ENCODE measurements around the gene LNPEP.

The LNPEP gene

DNA sequence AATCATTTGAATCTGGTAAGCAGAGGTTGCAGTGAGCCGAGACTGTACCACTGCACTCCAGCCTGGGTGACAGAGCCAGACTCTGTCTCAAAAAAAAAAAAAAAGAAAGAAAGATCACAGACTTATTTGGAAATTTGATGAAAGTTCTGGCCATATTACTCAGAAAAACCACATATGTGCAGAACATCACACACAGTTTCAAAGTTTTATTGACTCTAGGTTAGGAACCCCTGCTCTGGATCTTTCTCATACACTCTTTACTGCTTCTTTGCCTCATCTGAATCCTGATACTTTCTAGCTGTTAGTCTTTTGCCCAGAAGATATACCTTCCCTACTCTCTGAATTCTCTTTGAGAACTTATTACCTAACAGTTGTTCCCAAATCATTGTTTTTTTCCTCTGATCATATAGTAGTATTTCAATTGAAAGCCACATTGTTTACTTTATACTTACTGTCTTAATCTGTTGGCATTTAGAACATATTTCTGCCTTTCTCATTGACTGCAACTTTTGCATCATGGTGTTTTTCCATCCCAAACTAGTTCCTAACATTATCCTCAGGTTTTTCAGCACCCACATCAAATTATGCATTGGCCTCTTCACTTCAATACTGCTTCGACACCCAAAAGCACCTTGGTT is 68.7 kb downstream of the LNPEP start:
- peak; percentile 7 for DNase-seq

GRCh38 chr5:97006454-97007060 is 70.7 kb downstream of the LNPEP start:
- peak; percentile 41 for DNase-seq

- DNase-seq: no peak
These were observed 73.5 kb downstream of the LNPEP start for GRCh38 chr5:97009212-97009898.

DNA sequence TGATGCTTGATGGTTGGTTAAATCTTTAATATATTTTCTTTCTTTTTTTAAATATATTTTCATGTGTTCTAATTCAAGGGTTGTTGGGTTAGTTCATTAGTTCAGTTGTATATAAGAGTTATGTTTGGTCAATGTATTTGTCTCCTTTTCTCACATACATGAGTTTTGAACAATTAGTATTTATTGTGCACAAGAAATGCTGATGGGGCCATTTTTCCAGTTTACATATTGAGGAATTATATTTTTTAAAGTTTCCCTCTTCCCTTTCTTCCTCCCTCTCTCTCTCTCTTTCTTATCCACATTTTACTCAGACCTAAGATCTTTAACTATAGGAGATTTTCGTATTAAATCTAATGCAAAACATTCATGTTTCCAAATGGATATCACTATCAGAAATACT is 74.0 kb downstream of the LNPEP start:
- DNase-seq: no peak

- DNase-seq: peak; percentile 65
These were observed 74.7 kb downstream of the LNPEP start for GRCh38 chr5:97010606-97011005.

DNA sequence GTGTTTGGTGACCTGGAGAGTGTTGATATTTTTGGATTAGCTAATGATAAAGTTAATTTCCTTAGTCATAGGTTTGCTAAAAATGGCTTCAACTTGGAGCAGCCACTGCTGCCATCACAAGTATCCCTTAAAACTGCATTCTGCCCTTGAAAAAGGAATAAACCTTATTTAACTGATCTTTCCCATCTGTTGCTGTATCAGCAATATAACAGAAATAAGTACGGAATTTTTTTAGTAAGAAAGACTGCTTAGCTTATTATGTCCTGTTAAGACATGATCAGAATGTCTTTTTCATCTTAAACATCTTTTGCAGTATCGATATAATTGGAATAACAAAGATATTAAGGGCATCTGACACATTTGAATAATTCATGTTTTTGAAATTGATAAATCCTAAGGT is 75.7 kb downstream of the LNPEP start:
- no peak for DNase-seq

GRCh38 chr5:97019435-97020117 is 83.7 kb downstream of the LNPEP start:
- peak; percentile 29 for DNase-seq

- no peak for DNase-seq
These were observed 85.5 kb downstream of the LNPEP start for GRCh38 chr5:97021416-97021815.

DNA sequence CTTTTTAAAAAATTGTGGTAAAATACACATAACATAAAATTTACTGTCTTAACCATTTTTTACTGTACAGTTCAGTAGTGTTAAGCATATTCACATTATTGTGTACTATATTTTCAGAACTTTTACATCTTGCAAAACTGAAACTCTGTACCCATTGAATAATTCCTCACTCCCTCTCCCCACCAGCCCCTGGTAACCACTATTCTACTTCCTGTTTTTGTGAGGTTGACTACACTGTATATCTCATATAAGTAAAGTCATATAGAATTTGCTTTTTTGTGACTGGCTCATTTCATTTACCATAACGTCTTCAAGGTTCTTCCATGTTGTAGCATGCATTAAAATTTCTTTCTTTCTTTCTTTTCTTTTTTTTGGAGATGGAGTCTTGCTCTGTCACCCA is 87.0 kb downstream of the LNPEP start:
- no peak for DNase-seq

GRCh38 chr5:97026721-97027120 is 90.8 kb downstream of the LNPEP start:
- DNase-seq: peak; percentile 12

DNA sequence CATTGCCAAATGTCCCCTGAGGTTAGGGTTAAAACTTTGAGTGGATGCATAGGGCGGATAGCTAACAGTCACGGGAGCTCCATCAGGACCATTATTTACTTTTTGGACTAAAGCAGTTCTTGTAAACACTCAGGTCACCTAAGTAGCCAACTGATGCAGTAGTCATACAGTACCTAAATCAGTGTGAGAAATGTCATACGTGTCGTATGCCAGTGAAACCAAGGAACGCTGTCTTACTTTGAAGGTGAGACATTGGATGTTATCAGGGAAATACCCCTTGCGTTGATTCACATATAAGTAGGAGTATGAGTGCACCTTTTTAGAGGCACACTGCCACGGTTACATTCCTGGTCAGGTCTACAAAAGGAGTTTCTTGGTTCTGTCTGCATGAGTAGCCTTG is 101.9 kb downstream of the LNPEP start:
- DNase-seq: no peak

- DNase-seq: no peak
These were observed 105.4 kb downstream of the LNPEP start for GRCh38 chr5:97041239-97041638.

- no peak for DNase-seq
These were observed 107.1 kb downstream of the LNPEP start for GRCh38 chr5:97042996-97043395.

DNA sequence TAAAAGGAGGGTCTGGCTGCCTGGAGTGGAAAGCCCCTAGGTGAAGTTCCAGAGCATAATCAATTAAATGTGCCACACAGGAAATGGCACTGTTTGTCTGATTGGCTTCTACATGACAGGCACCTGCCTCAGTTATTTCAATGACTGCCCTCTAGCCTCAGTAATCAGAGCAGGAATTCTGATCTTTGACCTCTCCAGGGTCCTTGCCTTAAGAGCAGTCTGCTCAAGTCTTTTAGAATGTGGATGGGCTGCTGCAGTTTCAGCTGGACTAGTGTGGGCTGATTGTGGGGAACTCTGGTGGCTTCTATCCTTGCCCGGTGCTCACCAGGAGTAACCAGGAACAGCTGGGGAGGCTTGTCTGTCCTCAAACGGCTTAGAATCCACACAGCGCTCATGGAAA is 107.6 kb downstream of the LNPEP start:
- DNase-seq: no peak

- no peak for DNase-seq
These were observed 108.2 kb downstream of the LNPEP start for GRCh38 chr5:97044052-97044451.

DNA sequence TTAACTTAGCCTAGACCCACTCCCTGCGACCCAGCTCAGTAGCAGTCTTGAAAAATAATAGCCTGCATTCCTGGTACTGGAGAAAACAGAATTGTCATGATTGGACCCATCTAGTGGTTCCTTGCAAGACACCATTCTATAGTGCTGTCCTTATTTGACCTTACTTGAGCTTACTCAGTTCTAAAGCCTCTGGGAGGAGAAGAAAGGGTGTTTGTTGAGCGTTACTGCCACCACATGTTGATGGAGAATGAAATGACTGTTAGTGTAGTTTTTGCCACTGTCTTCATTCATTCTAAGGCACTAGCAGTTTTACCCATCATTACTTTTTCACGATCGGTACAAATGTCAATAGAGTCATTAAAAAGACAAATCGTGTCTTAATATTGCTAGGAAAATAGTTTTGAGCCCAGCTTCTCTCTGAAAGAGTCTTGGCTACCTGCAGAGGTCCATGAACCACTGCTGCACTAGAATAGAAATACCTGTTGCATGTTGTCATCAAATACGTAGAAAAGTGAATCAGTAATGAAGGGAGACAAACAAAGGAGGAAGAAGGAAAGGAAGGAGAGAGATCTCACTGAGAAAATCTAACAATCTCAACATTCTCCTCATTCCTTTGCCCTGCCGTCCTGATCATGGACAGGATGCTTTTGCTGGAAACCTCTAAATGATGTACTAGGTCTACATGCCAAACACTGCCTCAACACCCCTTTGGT is 110.5 kb downstream of the LNPEP start:
- peak; percentile 39 for DNase-seq

DNA sequence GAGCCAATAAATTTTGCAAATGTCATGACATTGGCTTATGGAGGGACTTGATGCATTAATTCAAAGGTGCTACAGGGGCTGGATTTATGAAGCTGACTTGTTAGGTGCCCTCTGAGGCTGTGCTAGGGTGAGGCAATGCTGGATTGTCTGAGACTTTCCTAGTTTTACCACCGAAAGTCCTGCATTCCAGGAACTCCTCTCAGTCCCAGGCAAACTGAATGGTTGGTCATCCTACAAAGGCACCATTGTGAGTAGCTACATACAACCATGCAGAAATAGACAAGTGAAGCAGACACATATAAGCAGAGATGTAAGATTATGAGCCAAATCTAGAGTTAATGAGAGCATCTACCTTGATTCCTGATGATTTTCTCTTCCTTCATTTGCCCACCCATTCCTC is 111.2 kb downstream of the LNPEP start:
- DNase-seq: no peak

DNA sequence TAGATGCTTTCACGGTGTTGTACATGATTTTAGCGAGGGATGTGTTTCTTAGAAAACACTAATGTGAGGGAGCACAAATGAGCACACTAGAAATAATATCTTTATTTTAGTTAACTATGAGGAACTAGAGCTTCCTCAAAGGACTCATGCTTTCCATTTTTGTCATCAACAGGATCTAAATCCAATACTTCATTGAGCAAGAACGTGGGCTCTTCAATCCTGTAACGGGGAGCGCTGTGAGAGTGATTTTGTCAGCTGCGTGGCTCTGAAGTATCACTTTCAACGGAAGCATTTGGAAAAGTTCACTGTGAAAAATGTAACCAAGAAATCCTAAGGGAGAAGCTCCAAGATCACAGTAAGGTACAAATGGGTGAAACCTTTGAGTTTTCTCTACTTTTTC is 113.3 kb downstream of the LNPEP start:
- no peak for DNase-seq

DNA sequence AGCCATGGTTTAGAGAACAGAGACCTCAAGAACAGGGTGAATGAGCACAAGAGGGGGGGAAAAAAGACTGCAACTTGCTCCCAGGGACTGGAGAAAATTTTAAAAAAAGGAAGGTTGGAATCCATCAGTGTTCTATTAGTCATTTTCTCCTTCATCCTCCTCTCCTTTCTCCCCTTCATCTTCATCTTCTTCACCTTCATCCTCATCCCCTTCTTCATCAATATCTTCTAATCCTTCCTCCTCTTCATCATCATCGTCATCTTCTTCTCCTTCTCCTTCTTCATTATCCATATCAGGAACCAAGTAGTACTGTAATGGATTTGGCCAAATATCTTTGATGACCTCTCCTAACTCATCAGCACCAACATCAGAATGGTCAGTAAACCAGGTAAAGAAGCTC is 120.4 kb downstream of the LNPEP start:
- DNase-seq: no peak

DNA sequence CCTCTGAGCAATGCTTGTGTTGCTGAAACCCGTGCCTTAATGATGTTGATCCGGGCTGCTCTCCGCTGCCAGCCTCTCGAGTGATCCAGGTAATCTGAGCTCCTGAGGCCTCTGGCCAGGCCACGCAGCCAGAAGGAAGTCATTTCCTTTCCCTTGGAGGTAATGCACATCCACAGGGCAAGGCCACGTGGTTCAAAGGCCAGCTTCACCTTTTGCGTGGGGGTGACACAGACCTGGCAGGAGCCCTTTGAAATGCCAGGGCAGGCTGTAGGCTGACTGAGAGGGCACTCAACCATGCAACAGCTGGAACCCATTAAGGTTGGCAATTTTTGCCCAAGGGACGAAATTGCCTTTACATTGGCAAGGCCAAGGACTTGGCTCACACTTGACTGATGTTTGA is 126.2 kb downstream of the LNPEP start:
- no peak for DNase-seq

GRCh38 chr5:97063251-97063650 is 127.4 kb downstream of the LNPEP start:
- no peak for DNase-seq

DNA sequence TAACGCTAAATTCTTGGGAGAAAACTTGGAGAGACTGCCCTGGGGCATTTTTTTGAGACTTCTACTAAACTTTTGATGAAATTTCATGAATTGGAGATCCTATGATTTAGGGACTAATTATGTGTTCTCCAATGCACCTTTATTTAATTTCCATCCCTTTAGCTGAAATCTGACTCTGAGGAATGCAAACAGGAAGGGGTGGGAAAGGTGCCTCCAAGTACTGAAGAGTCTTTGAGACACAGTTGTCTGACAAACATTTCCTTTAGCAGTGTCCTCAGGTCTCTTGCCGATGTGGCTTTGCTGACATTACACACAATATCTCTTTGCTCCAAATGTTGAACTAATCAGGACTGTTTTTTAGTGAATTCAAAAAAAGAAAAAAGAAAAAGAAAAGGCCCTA is 129.6 kb downstream of the LNPEP start:
- no peak for DNase-seq

GRCh38 chr5:97067296-97067850 is 131.5 kb downstream of the LNPEP start:
- DNase-seq: no peak
